ENCODE data around the gene FOSB.
"Not testable (repeated sequence)": the region's sequence is repeated elsewhere in the genome, so short reads cannot be mapped to it uniquely, and the experiment has no call there.

Gene FOSB

DNA sequence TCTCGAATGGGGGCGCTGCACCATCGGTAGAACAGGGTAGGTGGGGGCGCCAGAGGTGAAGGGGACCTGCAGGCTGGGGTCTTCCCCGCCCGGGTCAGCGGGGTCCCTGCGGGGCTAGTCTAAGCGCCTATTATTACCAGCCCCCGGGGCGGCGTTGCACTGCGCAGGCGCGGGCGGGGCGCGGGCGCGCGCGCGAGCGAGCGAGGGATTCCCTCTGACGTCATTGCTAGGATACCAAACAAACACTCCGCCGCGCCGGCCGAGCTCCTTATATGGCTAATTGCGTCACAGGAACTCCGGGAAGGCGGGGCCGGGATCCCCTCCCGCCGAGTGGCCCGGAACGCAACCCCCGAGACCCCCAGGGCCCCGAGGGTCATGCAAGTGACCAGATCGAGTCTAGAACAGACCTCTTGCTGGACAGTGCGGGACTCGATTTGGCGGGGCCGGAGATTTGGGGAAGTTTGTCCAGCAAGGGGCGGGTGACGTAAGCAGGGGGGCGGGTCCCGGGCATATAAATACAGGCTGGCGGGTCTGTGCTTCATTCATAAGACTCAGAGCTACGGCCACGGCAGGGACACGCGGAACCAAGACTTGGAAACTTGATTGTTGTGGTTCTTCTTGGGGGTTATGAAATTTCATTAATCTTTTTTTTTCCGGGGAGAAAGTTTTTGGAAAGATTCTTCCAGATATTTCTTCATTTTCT is at the start of gene FOSB:
TSS of gene FOSB (plus strand) at position 541 of the 703 bp plus-strand sequence. CDS start 591 bp downstream, outside the sequence.
- DNase-seq, result no peak

DNA sequence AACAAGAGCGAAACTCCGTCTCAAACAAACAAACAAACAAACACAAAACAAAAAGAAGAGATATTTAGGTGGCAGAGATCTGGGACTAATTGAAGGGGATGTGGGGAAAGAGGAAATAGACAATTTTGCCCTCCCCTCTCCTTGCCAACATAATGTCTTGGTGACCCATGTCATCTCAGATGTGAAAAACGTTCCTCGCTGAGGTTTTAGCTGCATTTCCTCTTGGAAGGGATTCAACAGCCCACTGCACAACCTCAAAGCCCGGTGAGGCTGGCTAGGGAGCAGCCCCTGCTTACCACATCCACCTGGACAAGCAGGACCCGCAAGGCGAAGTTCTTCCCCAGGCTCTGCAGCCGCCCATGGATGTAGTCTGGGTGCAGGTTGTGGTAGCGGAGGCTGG is 49.0 kb upstream of the FOSB start:
- DNase-seq, result no peak

DNA sequence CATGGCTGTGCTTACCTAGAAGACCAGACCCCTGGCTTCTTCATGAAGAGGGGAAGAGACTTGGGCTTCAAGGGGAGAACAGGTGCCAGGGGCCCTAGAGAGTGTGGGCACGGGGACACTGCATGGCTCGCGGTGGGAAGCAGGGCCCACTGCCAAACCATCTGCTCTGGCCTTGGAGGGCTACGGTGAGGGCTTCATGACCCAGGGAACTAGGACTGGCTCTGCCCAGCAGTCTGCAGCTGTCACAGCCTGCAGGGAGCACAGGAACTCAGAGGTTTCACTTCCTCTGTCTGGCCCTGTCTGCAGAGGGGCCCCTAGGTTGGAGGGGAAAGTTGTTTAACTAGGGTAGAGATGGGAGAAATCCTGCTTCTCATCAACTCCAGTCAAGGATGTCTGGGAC is 48.4 kb upstream of the FOSB start:
- DNase-seq, result no peak

DNA sequence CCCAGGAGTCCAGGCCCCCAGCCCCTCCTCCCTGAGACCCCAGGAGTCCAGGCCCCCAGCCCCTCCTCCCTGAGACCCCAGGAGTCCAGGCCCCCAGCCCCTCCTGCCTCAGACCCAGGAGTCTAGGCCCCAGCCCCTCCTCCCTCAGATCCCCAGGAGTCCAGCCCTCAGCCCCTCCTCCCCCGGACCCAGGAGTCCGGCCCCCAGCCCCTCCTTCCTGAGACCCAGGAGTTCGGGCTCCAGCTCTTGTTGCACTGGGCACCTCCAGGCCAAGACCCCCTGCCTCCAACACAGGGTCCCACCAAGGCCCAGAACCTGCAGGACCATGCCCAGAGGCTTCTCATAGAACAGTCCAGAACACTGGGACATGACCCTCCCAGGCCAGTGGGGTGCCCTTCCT is 47.9 kb upstream of the FOSB start:
- no peak for DNase-seq

DNA sequence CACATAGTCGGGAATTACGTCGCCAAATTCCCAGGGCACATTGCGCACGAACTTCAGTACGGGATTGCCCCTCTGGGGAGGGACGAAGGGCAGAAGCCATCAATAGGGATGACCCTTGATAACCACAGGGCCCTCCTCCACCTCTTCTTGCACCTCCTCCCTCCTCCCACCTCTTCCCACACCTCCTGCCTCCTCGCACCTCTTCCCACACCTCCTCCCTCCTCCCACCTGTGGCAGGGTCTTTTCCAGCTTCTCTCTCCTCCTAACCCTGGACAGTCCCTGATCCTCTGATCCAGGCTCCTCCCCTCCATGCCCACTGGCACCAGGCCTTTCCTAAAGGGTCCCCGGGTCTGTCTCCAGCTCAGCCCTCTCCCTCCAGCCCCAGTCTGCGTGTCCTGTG is 47.4 kb upstream of the FOSB start:
- DNase-seq, result no peak

DNA sequence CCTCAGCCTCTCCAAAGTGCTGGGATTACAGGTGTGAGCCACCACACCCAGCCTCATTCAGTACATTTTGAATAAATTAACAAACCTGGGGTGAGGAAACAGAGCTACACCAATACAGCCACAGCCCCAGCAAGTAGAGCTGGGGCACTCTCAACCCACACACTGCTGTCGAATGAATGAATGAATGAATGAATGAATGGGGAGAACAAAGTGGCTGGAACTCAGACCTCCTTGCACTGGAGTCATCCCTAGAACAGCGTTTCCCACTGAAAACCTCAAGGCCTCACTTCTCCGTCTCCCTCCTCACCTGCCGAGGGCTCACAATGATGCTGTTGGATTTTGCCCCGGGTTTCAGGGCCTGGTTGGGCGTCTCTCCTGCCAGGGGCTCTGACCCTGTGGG is 46.9 kb upstream of the FOSB start:
- DNase-seq, result no peak

DNA sequence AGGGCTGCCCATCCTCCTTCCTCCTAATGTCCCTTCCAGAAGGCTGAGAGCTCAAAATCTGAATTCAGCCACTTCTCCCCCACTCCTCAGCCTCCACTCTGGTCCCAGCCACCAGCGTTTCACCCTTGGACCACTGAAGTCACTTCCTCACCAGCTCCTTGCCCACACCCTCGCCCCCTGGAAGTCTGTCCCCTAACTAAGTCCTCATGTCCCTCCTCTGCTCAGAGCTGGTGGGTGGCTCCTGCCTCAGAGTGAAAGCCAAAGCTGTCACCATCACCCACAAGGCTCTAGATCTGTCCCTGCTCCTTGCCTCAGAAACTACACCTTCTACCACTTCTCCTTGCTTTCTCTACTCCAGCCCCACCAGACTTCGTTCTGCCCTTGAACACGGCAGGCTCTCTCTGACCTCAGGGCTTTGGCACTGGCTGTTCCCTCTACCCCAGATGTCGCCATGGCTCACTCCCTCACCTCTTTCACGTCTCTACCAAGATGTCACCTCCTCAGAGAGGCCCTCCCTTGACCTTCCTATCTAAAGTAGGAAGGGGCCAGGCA is 45.8 kb upstream of the FOSB start:
- DNase-seq, result no peak

DNA sequence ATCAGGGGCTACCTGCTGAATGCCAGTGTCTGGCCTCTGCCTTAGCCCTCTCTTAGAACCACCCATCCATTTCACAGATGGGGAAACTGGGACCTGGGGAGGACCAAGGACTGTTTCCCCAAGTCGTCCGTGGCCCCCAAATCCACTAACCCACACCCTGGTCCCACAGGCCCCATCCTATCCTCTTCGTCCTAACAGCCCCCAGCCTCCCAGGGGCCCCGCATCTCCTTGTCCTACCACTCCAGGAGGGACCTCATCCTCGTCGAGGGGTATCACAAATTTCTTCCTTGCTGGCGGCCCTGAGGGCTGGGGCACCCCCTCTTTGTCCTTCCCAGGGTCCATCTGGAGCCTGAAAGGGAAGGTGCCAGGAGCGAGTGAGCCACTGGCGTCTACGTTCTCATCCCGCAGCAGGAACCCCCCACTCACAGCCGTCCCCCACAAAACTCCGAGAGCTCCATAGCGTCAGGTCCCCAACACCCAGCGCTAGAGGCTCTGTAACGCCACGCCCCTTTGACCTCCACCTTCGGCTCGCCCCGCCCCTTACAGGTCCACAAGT is 44.7 kb upstream of the FOSB start:
- DNase-seq, result no peak

DNA sequence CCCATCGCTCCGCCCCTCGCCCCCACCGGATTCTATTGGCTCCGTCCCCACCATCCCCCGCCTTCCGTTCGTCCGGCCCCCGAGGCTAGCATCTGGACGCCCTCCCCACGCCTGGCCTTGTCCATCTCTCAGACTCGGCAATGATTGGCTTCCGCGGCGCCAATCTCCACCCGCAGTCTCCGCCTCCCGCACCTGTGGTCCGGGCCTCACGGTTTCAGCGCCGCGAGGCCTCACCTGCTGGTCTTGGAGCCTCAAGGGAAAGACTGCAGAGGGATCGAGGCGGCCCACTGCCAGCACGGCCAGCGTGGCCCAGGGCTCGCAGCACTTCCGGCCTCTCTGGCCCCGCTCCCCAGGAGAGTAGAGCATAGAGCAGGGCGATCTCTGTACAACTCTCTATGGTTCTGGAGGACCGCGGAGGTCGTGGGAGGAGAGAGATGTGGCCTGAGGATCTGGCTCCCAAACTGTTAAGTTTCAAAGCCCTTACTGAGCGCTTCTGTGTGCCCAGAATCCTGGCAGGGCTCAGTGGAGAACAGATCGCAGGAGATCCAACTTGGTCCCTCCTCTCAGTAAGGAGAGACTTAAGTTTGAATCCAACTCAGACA is 44.1 kb upstream of the FOSB start, which contains the start of gene ERCC1:
TSS of gene ERCC1 (minus strand) at position 329 of the 602 bp plus-strand sequence. CDS start 543 bp downstream, outside the sequence.
- peak; percentile 18 for DNase-seq

DNA sequence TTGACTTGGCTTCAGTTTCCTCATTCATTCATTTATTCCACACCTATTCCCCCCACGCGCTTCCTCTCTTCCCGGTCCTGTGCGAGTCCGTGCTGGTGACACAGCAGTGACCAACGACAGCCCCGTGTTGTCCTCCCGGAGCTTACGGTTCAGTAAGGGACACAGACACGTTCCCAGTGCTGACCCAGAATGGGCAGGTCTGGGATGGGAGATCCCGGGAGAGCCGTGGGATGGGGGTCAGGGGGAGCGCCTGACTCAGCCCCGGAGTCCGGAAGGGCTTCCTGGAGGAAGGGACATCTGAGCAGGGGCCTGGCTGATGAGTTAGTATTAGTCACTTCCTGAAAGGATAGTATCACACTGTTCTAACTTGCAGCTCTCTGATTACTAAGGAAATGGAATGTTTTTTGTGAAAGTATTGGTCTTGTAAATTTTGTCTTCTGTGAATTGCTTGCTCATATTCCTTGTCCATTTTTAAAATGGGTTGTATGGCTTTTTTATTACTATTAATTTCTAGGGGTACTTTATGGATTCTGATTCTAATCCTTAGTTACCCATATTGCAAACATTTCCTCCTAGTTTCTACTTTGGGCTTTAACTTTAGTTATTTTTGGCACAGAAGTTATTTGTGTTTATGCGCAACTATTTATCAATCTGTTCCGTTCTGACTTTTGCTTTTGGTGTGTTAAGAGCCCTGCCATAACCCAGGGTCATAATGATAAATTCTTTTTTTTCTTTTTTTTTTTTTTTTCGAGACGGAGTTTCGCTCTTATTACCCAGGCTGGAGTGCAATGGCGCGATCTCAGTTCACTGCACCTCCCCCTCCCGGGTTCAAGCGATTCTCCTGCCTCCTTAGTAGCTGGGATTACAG is 43.4 kb upstream of the FOSB start:
- peak; percentile 35 for DNase-seq

DNA sequence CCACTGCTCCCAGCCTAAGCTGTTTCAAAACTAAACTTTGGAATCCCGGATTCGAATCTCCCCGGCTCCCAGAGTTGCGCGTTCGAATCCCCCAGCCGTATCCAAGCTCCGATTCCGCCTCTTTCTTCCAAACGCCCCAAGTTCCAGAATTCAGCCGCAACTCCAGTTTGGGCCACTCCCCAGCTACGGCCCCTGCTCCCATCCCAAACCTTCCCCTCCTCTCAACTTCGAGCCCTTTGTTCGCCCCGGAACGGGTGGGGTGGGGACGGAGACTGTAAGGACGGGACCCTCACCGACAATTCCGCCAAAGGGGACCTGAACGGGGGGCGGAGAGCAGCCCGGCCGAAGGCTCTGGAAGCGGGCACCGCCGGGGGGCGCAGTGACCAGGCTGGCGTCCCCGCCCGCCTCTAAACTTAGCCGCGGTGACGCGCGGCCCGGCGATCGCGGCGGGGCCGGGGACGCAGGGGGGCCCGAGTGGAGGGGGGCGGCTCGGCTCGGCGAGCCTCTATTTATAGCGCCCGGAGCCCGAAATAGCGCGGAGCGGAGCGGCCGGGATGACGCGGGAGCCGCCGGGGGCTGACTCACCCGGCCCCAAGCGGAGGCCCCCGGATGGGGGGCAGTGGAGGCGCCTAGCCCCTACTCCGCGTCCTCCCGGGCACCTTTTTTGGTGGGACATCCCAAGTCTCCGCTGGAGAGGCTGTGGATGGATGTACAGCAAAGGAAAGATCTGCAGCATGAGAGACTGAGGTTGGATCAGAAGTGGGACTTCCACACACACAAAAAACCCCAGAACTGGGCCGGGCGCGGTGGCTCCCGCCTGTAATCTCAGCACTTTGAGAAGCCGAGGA is 39.2 kb upstream of the FOSB start:
- DNase-seq, result no peak

DNA sequence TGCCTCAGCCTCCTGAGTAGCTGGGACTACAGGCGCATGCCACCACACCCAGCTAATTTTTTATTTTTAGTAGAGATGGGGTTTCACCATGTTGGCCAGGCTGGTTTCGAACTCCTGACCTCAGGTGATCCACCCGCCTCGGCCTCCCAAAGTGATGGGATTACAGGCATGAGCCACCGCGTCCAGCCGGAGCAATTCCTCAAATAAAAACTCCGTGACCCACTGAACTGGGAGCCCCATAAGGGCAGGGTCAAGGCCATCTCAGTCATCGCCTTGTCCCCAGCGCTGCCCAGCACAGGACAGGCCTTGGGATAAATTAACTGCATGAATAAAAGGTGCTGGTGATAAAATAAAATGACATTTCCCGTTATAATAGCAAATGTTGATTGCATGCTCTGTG is 37.9 kb upstream of the FOSB start:
- not testable (repeated sequence) for DNase-seq

DNA sequence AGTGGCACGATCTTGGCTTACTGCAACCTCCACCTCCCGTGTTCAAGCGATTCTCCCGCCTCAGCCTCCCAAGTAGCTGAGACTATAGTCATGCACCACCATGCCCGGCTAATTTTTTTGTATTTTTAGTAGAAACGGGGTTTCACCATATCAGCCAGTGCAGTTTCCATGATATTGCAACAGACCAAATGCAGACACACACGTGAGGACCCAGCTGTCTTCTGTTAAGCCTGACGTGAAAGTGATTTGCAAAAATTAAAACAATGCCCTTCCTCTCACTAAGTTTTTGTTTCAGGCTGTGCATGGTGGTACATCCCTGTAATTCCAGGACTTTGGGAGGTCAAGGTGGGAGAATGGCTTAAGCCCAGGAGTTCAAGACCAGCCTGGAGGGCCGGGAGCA is 36.8 kb upstream of the FOSB start:
- peak; percentile 49 for DNase-seq

DNA sequence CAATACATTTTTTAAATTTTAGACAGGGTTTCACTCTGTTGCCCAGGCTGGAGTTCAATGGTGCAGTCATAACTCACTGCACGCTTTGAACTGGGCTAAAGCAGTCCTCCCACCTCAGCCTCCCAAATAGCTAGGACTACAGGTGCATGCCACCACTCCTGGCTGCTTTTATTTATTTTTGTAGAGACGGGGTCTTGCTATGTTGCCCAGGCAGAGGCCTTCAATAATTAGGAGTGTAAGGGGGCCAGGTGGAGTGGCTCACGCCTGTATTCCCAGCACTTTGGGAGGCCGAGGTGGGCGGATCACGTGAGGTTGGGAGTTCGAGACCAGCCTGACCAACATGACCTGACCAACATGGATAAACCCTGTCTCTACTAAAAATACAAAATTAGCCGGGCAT is 35.3 kb upstream of the FOSB start:
- DNase-seq, result not testable (repeated sequence)

DNA sequence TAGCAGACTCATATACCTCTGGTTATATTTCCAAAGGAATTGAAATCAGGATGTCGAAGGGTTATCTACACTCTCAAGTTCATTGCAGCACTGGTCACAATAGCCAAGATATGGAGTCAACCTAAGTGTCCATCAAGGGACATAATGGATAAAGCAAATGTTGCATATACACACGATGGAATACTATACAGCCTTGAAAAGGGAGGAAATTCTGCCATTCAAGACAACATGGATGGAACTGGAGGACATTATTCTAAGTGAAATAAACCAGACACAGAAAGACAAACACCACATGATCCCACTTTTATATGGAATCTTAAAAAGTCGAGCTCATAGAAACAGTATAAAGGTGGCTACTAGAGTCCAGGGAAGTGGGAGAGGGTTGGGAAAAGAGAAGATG is 30.5 kb upstream of the FOSB start:
- DNase-seq, result no peak

DNA sequence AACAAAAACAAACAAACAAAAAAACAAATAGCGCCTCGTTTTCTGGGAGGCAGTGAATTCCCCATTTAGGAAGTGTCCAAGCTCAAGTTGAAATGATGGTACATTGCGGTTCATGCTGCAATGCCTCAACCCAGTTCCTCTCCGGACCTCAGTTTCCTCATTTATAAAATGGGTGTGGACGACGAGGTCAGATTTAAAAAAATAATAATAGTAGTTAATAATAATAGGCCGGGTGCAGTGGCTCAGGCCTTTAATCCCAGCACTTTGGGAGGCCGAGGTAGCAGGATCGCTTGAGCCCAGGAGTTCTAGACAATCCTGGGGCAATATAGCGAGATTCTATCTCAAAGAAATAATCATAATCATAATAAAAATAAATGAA is 28.6 kb upstream of the FOSB start:
- no peak for DNase-seq

DNA sequence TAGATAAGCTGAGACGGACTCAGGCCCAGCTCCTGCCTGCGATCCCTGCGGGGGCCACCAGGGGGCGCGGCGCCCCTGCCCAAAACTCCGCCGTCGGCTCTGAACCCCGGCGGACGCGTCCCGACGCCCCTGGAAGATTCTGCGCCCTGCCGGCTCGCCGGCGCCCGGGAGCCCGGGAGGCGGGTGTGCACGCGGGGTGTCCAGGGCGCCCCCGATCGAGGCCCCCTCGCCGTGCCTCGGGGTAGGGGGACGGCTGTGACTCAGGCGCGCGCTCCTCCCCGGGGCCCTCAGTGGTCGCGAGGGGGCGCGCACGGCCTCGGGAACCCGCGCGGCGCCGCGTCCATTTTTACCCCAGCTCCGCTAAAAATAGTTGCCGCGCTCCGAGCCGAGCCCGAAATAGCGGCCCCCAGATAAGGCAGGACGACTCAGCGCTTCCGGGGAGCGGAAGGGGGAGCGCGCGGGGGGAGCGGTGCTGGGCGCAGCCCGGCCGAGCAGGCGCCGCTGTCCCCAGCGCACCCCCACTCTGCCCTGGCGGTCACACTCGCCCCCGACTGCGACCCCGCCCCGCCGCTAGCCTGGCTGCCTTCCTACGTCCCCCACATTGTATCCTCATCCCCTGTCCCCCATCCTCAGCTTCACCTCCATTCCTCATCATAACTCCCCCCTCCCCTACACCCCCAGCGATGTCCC is 28.1 kb upstream of the FOSB start:
- no peak for DNase-seq

DNA sequence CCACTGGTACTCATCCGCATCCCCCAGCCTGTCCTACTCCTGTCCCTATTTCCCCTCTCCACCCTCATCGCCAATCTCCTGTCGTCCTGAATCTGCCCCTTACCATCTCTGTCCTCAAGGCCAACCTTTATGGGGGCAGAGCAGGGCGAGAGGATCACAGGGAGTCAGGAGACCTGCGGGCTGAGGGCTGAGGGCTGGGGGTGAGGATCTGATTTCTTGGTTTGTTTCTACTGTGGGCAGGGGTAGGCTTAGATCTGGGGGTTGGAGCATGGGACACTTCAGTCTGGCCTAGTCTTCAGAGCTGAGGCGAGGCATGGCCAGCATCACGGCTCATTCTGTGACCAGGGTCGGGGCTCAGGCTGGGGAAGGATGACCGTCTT is 27.5 kb upstream of the FOSB start:
- no peak for DNase-seq

DNA sequence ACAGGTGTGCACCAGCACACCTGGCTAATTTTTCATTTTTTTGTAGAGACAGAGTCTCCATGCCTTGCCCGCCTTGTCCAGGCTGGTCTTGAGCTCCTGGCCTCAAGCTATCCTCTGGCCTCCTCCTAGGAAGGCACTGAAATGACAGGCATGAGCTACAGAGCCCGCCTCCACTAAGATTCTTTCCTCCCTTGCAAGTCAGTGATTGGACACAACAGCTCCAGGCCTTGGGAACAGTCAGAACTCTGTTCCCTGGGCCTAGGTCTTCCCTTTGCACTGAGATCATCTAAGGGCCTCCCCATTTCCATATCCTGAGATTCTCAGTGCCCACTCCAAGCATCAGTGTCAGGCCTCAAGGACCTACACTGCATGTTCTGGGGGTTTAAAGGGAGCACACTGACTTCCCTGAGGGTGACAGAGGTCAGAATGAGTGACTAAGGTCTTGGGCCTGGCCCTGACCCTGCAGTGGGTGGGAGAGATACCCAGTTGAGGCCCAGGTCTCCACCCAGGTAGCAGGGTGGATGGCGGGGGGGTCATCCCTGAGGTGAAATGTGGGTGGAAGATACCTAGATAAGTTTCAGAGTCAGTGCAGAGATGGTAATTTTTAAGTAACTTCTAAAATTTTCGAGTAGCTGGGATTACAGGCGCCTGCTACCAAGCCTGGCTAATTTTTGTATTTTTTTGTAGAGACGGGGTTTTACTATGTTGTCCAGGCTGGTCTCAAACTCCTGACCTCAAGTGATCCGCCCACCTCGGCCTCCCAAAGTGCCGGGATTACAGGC is 26.7 kb upstream of the FOSB start:
- DNase-seq, result no peak

DNA sequence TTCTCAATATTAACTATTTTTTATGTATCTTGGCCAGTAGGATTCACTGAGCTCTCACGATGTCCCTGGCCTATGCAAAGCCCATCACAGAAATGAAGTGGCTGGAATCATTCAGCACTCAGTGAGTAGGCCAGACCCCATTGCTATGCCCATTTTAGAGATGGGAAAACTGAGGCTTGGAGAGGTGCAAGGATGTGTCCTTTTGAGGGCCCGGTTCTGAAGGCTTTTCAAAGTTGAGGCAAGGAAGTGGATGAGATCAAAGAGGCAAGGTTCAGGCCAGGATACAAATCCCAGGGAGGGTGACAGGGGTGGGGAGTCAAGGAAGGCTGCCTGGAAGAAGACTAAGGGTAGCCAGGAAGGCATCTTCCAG is 25.4 kb upstream of the FOSB start:
- DNase-seq, result no peak

Data from SIG-M5 (cell line).